GM12878 (cell line): ENCODE measurements around the gene OTOGL. TPM values are rescaled to one million over a fixed set of nuclear protein-coding genes. Genes with fewer than 3 reads are reported as not detected.

Experiments
- E4F1 ChIP-seq: fragments of 450-650 bp; IDR thresholded peaks from 2 replicates; pipeline ENCODE4 v1.6.1; 2018; ENCODE audit warnings: borderline replicate concordance, mild to moderate bottlenecking; ENCODE audit not compliant: partially characterized antibody
- GABPA ChIP-seq: IDR thresholded peaks from 2 replicates; pipeline ENCODE4 v1.6.1; 2014; ENCODE audit warnings: antibody characterized with exemption, low read depth, mild to moderate bottlenecking, inconsistent platforms
- NR2F1 ChIP-seq: fragments of 450-650 bp; conservative IDR thresholded peaks from 2 replicates; pipeline ENCODE4 v1.6.1; 2017; ENCODE audit warnings: mild to moderate bottlenecking
- PRDM15 ChIP-seq: fragments of 450-650 bp; formaldehyde crosslinking; IDR thresholded peaks from 2 replicates; pipeline ENCODE4 v1.4.0; 2020; ENCODE audit warnings: mild to moderate bottlenecking, moderate library complexity
- RAD21 ChIP-seq: IDR thresholded peaks from 2 replicates; pipeline ENCODE4 v1.6.1; 2011; ENCODE audit warnings: mild to moderate bottlenecking, low read depth, low read length, moderate library complexity; ENCODE audit not compliant: insufficient read depth
- USF2 ChIP-seq: IDR thresholded peaks from 2 replicates; pipeline ENCODE4 v1.6.1; 2011; ENCODE audit warnings: low read depth, low read length, improper control_type of control experiment, borderline replicate concordance
- polyA plus RNA-seq, 11 experiments: library from polyadenylated mRNA; depleted of rRNA in 4 of 11; unstranded in 6 of 11; stranded (reverse) in 5 of 11; fragments of >200 nt; fragmentation: Nextera tagmentation in 4 of 11; fragmentation: Illumina TruSeq in 1 of 11; extraction: Ambion mirVana in 4 of 11; extraction: Trizol in 1 of 11; gene quantifications; 1 replicate in 1 of 11; 2 replicates in 10 of 11; pipeline versions ENCODE4 v1.2.1 to v1.2.3, GENCODE V29; 2011 to 2016; ENCODE audit warnings: inconsistent platforms in 2 of 11, missing spikeins in 2 of 11, low read depth in 1 of 11
- total RNA-seq, 4 experiments: library from RNA; depleted of rRNA in 3 of 4; stranded (reverse); fragments of >200 nt in 3 of 4; fragmentation: Illumina TruSeq in 1 of 4; extraction: Trizol in 1 of 4; gene quantifications; 2 replicates each; pipeline versions ENCODE4 v1.2.1 to v1.2.3, GENCODE V29; 2013 to 2021

OTOGL gene
- total and polyA plus RNA-seq, 10 of the 15 experiments (the other 5 are each of a cell fraction or from before 2014, with no cell fraction given) = 0.04 to 3.7 (median 0.27) TPM

- TF ChIP-seq PRDM15 (CRISPR knock-in tag) (no peak), RAD21 (no peak), NR2F1 (peak; percentile 50), USF2 (no peak), E4F1 (no peak), GABPA (no peak)
Measured at GRCh38 chr12:80187660-80188090, 88.3 kb downstream of the OTOGL start (continued).
